Adrenal gland (tissue), 12 donors: Measurements from ENCODE around the gene GRPEL1. TPM values are rescaled to one million over a fixed set of nuclear protein-coding genes. Genes with fewer than 3 reads are reported as not detected.

Experiments used
- DNase-seq, 7 donors: peaks; one replicate each; pipeline ENCODE4 v3.0.0-alpha.2; 2019 to 2020
- H3K27ac ChIP-seq, 5 donors: fragments of 200-600 bp; sonication (generic) in 4 of 5; 1 replicate in 3 of 5; 2 replicates in 2 of 5; pipeline versions ENCODE4 v1.5.1 to v1.8.0; 2016 to 2020; ENCODE audit warnings: mild to moderate bottlenecking in 1 of 5
- H3K27me3 ChIP-seq: fragments of 200-600 bp; 2 replicates; pipeline ENCODE4 v1.8.0; 2021
- H3K36me3 ChIP-seq, 2 donors: fragments of 200-600 bp; replicated peaks in 1 of 2; 1 replicate in 1 of 2; 2 replicates in 1 of 2; pipeline versions ENCODE4 v1.5.1 to v1.8.0; 2018 to 2022
- H3K4me1 ChIP-seq, 2 donors: fragments of 200-600 bp; replicated peaks in 1 of 2; 1 replicate in 1 of 2; 2 replicates in 1 of 2; pipeline versions ENCODE4 v1.5.1 to v1.8.0; 2018 to 2021
- H3K4me3 ChIP-seq, 4 donors: fragments of 200-600 bp; sonication (generic) in 3 of 4; one replicate each; pipeline ENCODE4 v1.5.1; 2016 to 2018
- H3K9me3 ChIP-seq, 3 donors: fragments of 200-600 bp; sonication (generic) in 1 of 3; replicated peaks in 1 of 3; 1 replicate in 2 of 3; 2 replicates in 1 of 3; pipeline versions ENCODE4 v1.5.1 to v1.8.0; 2016 to 2021
- CTCF ChIP-seq, 6 experiments: fragments of 450-650 bp in 4 of 6; fragments of 200-600 bp in 2 of 6; sonication (generic) in 1 of 6; IDR thresholded peaks; 1 replicate in 5 of 6; 2 replicates in 1 of 6; pipeline versions ENCODE4 v1.5.1 to v1.8.0; 2016 to 2021; ENCODE audit warnings: antibody characterized with exemption in 6 of 6, mild to moderate bottlenecking in 2 of 6, moderate library complexity in 1 of 6
- POLR2A ChIP-seq, 2 donors: fragments of 450-650 bp; IDR thresholded peaks; one replicate each; pipeline ENCODE4 v1.6.1; 2017; ENCODE audit warnings: antibody characterized with exemption in 2 of 2, mild to moderate bottlenecking in 2 of 2, moderate library complexity in 1 of 2
- WGBS, 4 donors: extraction: QIAGEN DNeasy Blood & Tissue Kit in 2 of 4; methylation state at CpG; one replicate each; pipeline versions ENCODE4 v1.1.5 to v1.1.7; 2013 to 2017; 5-methylcytosine and 5-hydroxymethylcytosine counted together
- intact Hi-C, 2 donors: fragments of 100-400 bp; cut with DNase I; formaldehyde crosslinking; loops; one replicate each; pipeline versions ENCODE4 v1.14.1 to v1.15.0; 2022 to 2023
- polyA plus RNA-seq, 3 donors: library from polyadenylated mRNA; stranded (reverse); fragments of 200-250 nt in 2 of 3; fragments of 350-450 nt in 1 of 3; fragmentation: Illumina TruSeq in 1 of 3; extraction: RNeasy Lipid Tissue Mini Kit (QIAGEN cat#74804) in 1 of 3; gene quantifications; one replicate each; pipeline ENCODE4 v1.2.3, GENCODE V29; 2013 to 2014
- total RNA-seq, 9 donors: library from RNA; depleted of rRNA in 4 of 9; stranded (reverse); fragments of >200 nt in 4 of 9; fragments of 120-200 nt in 1 of 9; fragmentation: NEBNext Ultra II Directional in 1 of 9; extraction: Animal tissue kit (Norgen Biotek cat#: 25700) in 1 of 9; gene quantifications; one replicate each; pipeline versions ENCODE4 v1.1.0 to v1.2.4, GENCODE V29; 2013 to 2023
- donor health status: healthy with polysubstance abuse.
- donor health status: Bipolar disorder and iron deficiency.
- donor health status: DM: yes; HTN: yes; CAD: no.
- donor health status: DM: no; HTN: no; CAD: no.
- donor health status: DM: no; HTN: no; CAD: no.
- donor health status: DM: yes; HTN: yes; CAD: no.

Gene GRPEL1
- total and polyA plus RNA-seq, 12 donors = 35.8 to 439 (median 80.0) TPM

DNA sequence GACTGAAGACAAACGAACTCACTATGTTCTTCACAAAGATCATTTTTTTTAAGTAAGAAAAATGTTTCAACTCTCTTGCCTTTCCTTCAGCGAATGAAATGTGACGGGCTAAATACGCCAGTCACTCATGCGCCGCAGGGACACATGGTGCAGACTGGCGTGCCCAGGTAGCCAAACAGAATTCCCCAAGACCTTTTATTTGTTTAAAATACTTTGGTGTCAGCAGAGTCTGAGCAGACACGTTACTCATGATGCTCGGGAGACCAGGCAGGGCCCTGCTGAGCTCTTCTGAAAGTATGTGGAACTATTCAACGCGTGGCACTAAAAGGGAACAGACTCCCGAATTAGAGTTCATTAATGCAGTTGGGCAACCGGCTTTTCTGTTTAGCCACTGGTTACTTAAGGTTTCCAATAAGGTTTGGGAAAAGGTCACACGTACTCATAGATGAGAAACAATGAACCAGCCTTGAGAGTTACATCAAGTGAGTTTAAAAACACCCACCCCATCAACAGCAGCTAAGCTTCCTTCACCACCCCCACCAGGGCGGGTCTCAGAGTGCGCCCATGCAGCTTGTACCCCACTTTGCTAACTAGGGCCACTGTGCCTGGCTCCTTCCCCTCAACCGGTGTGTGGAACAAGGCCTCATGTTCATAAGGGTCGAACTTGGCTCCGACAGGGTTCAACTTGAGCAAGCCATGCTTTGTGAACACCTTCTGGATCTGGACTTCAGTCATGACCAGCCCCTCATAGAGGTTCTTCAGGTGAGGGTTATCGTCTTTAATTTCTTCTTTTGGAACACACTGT is 7.3 kb downstream of the GRPEL1 start:
- Histone ChIP-seq H3K9me3 (no peaks in the 10 kb centered on the region), H3K36me3 (peaks cover 0 to 68% of the 10 kb centered on the region in 2 donors), H3K4me3 (no peak overlapping the region), H3K27ac (no peak overlapping the region), H3K27me3 (no peaks in the 10 kb centered on the region), H3K4me1 (peaks cover 5 to 14% of the 10 kb centered on the region in 2 donors)
- intact Hi-C loops = no loop called here
- DNase-seq = peak in 1 of 7 donors; percentile 13
- no peak for TF ChIP-seq CTCF (IDR thresholded peaks at IDR 0.05)
- TF ChIP-seq POLR2A (IDR thresholded peaks at IDR 0.05) = no peak
- WGBS, 4 donors = 85 to 89% (median 87%) methylated on average over 20 of the region's 20 CpGs

DNA sequence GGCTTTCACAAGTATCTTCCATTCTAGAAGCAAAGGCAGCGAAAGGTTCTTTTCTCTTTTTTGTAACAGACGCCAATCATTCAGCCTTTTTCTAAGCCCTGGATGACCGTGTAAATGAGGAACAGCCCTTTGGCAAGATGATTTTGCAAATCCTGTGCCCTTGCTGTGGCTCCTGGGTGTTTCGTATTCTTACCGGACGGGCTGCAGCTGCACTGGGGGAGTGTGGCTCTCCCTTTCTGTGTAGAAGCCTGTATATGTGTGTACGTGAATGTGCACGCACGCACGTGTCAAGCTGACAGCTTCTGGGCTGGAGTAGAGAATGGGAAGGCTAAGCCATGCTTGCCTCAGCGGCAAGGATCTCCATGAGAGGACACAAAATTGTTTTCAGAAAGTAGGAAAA is 8.2 kb downstream of the GRPEL1 start:
- Histone ChIP-seq H3K4me3 (no peak overlapping the region), H3K27me3 (no peaks in the 10 kb centered on the region), H3K9me3 (no peaks in the 10 kb centered on the region), H3K27ac (no peak overlapping the region), H3K4me1 (peaks cover 0 to 5% of the 10 kb centered on the region in 2 donors), H3K36me3 (peaks cover 0 to 74% of the 10 kb centered on the region in 2 donors)
- 74 to 87% (median 80%) methylated on average over 11 of the region's 11 CpGs for WGBS, 4 donors
- intact Hi-C loops = no loop called here
- TF ChIP-seq CTCF (IDR thresholded peaks at IDR 0.05) (no peak), POLR2A (IDR thresholded peaks at IDR 0.05) (no peak)
- DNase-seq = no peak

DNA sequence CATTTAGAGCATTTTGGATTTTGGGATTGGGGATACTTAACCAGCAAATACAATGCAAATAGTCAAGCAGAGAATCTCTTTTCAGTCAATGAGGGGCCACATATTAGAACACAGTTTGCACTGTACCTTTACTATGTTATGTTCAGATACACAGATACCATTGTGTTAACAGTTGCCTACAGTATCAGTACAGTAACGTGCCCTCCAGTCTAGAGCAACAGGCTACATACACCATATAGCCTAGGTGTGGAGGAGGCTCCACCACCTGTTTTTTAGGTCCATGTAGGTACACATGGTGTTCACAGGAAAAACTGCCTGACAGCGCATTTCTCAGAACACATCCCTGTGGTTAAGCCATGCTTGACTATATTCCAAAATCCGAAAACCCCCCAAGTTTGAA is 9.1 kb downstream of the GRPEL1 start:
- DNase-seq = no peak
- WGBS, 4 donors = 87 to 93% (median 90%) methylated on average over 3 of the region's 3 CpGs
- H3K36me3 ChIP-seq = peaks cover 0 to 70% of the 10 kb centered on the region in 2 donors

GRCh38 chr4:7055990-7056325 is 11.9 kb downstream of the GRPEL1 start:
- Histone ChIP-seq H3K27me3 (no peaks in the 10 kb centered on the region), H3K9me3 (no peaks in the 10 kb centered on the region), H3K4me3 (no peak overlapping the region), H3K4me1 (peaks cover 14 to 24% of the 10 kb centered on the region in 2 donors), H3K36me3 (peaks cover 0 to 44% of the 10 kb centered on the region in 2 donors), H3K27ac (peak overlapping the region in 1 of 5 donors; percentile 7)
- DNase-seq = no peak
- intact Hi-C loops = no loop called here
- 87 to 92% (median 88%) methylated on average over 9 to 10 of the region's 10 CpGs for WGBS, 4 donors
- no peak for TF ChIP-seq POLR2A (IDR thresholded peaks at IDR 0.05)
- no peak for TF ChIP-seq CTCF (IDR thresholded peaks at IDR 0.05)

More for the DNA sequence above, 9.1 kb downstream of the GRPEL1 start:
- Histone ChIP-seq H3K9me3 (no peaks in the 10 kb centered on the region), H3K27me3 (no peaks in the 10 kb centered on the region), H3K4me1 (no peaks in the 10 kb centered on the region), H3K27ac (no peak overlapping the region), H3K4me3 (no peak overlapping the region)
- TF ChIP-seq POLR2A (IDR thresholded peaks at IDR 0.05) (no peak), CTCF (IDR thresholded peaks at IDR 0.05) (no peak)
- intact Hi-C loops = no loop called here
